ENCODE results near the gene SORBS1. TPM values are rescaled to one million over a fixed set of nuclear protein-coding genes. Genes with fewer than 3 reads are reported as not detected.

The SORBS1 gene
- total RNA-seq, 2 donors from 2014 or later, result 17.6 to 150 TPM

DNA sequence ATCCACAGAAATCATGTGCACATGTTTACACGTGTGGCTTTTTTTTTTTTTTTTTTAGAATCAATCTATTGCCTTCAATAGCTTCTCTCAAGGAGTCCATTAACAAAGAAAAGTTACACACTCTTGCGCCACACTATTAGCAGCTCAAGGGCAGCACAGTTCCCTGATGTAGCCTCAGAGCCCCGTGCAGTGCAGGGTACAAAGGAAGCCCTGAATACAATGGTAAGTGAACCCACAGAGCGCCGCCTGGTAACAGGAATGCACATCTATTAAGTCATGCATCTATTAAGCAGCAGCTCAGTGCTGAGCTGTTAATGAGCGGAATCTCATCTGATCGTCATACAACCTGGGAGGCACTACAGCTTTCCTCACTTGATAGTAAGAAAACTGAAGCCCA lies 156.7 kb downstream of the SORBS1 start:
- intact Hi-C loops (cut with DNase I), result no loop called here
- Histone ChIP-seq H3K27ac (no peak overlapping the region), H3K9ac (ENCODE audit: low read depth in 2 of 2, low read length in 2 of 2) (no peak overlapping the region), H3K4me3 (no peak overlapping the region), H3K9me3 (no peaks in the 10 kb centered on the region), H3K27me3 (no peaks in the 10 kb centered on the region), H3K36me3 (no peaks in the 10 kb centered on the region), H3K4me1 (peaks cover 3% of the 10 kb centered on the region)
- TF ChIP-seq, protein P1, sequence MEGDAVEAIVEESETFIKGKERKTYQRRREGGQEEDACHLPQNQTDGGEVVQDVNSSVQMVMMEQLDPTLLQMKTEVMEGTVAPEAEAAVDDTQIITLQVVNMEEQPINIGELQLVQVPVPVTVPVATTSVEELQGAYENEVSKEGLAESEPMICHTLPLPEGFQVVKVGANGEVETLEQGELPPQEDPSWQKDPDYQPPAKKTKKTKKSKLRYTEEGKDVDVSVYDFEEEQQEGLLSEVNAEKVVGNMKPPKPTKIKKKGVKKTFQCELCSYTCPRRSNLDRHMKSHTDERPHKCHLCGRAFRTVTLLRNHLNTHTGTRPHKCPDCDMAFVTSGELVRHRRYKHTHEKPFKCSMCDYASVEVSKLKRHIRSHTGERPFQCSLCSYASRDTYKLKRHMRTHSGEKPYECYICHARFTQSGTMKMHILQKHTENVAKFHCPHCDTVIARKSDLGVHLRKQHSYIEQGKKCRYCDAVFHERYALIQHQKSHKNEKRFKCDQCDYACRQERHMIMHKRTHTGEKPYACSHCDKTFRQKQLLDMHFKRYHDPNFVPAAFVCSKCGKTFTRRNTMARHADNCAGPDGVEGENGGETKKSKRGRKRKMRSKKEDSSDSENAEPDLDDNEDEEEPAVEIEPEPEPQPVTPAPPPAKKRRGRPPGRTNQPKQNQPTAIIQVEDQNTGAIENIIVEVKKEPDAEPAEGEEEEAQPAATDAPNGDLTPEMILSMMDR (IDR thresholded peaks at IDR 0.05), result no peak
- no peak for DNase-seq

DNA sequence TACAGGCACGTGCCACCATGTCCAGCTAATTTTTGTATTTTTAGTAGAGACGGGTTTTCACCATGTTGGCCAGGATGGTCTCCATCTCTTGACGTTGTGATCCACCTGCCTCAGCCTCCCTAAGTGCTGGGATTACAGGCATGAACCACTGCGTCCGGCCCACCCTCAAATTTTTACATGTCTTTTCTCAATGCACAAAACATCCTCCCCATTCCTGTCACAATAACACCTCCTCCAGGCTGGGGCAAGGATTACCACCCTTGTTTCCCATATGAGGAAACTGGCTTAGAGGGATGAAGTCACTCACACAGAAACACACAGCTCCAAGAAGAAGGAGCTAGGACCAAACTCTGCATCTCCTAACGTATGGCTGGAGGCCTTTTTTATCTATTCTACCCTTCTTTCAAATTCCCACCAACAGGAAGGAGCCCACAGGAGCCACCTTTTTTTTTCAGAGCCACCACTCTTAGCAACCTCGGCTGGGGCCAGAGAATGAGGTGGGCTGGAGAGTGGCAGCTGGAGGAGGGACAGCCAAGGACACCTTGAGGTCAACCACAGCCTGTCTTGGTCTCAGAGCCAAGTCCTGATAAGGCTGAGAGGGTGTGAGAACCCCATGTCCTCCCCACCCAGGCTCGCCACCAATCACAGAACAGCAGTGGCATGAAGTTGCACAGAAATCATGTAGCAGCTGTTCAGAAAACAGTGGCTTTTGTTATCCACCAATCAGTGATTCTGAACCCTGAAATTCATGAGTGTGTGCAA lies 157.3 kb downstream of the SORBS1 start:
- H3K27me3 ChIP-seq, result no peaks in the 10 kb centered on the region
- no peak overlapping the region for H3K9ac ChIP-seq (ENCODE audit: low read depth in 2 of 2, low read length in 2 of 2)
- H3K4me1 ChIP-seq, result no peaks in the 10 kb centered on the region
- H3K9me3 ChIP-seq, result no peaks in the 10 kb centered on the region
- no peak overlapping the region for H3K27ac ChIP-seq
- no peak overlapping the region for H3K4me3 ChIP-seq
- DNase-seq, result no peak
- H3K36me3 ChIP-seq, result no peaks in the 10 kb centered on the region
- TF ChIP-seq, protein P1 (IDR thresholded peaks at IDR 0.05), result no peak
- intact Hi-C loops (cut with DNase I), result no loop called here

DNA sequence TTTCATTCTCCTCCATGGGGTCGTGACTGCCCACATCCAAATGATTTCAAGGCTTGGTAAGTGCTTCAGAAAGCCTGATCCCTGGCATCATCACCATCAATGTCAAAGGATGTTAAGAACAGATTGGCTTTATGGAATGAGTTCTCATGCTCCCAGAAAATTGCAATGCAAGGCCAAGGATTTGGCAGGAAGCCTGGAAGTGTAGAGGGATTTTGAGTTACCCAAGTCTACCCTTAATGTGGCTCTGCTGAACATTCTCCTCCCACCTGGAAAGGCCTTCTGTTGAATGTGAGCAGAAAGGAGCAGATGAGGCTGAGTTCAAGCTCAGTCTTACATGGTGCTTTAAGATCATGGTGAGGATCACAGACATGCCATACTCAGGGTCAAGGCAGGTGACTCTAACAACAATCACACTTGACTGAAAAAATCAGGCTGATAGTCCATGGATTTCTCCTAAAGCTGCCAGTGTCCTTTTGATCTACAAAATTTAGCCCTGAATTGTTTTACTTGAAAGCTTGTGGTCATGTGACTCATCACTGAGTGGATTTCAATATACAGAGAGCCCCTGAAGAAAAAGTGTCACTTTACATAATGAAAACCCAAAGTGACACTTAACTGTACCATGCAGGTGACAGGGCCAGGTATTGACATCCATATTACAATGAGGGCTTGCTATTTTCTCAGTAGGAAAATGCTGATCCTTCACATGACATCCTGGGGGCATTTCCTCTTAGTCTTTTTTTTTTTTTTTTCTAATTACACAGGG lies 159.3 kb downstream of the SORBS1 start:
- Histone ChIP-seq H3K36me3 (peaks cover 5% of the 10 kb centered on the region), H3K27me3 (no peaks in the 10 kb centered on the region), H3K4me3 (no peak overlapping the region), H3K9me3 (no peaks in the 10 kb centered on the region), H3K27ac (no peak overlapping the region), H3K9ac (ENCODE audit: low read depth in 2 of 2, low read length in 2 of 2) (no peak overlapping the region), H3K4me1 (no peaks in the 10 kb centered on the region)
- DNase-seq, result no peak
- TF ChIP-seq, protein P1 (IDR thresholded peaks at IDR 0.05), result no peak
- intact Hi-C loops (cut with DNase I), result no loop called here

DNA sequence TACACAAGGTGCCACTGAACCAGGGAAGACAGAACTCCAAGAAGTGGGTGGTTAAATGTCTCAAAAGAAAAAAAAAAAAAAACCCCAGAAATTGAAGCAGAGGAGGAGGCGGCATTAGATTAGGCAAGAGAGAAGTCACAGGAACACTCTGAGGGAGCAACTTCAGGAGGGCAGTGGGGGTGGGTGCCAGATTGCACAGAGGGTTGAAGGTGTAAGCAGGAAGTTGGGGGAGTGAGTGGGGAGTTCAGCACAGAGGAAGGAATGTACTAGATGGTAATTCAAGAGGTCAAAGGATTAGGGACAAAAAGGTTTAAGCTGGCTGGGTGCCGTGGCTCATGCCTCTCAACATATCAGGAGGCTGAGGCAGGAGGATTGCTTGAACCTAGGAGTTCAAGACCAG lies 160.4 kb downstream of the SORBS1 start:
- Histone ChIP-seq H3K27me3 (no peaks in the 10 kb centered on the region), H3K27ac (no peak overlapping the region), H3K4me3 (no peak overlapping the region), H3K9me3 (no peaks in the 10 kb centered on the region), H3K4me1 (no peaks in the 10 kb centered on the region), H3K9ac (ENCODE audit: low read depth in 2 of 2, low read length in 2 of 2) (no peak overlapping the region), H3K36me3 (peaks cover 5% of the 10 kb centered on the region)
- TF ChIP-seq, protein P1 (IDR thresholded peaks at IDR 0.05), result no peak
- intact Hi-C loops (cut with DNase I), result no loop called here
- no peak for DNase-seq

DNA sequence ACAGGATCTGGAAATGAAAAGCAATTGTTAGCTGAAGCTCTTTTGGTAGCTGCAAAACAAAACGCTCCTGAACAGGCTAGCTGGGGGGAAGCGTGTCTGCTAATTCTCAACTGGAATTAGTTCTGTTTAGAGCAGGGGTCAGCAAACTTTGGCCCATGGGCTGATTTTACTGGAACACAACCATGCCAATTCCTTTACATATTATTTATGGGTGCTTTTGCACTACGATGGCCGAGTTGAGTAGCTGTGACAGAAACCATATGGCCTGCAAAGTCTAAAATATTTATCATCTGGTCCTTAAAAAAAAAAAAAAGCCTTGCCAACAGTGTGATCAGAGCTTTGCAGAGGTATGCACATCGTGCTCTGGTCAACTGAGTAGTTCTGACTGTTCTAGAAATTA lies 162.0 kb downstream of the SORBS1 start:
- Histone ChIP-seq H3K4me3 (no peak overlapping the region), H3K27me3 (no peaks in the 10 kb centered on the region), H3K36me3 (peaks cover 5% of the 10 kb centered on the region), H3K9me3 (no peaks in the 10 kb centered on the region), H3K4me1 (no peaks in the 10 kb centered on the region), H3K9ac (ENCODE audit: low read depth in 2 of 2, low read length in 2 of 2) (no peak overlapping the region), H3K27ac (no peak overlapping the region)
- DNase-seq, result no peak
- TF ChIP-seq, protein P1 (IDR thresholded peaks at IDR 0.05), result no peak
- intact Hi-C loops (cut with DNase I), result no loop called here

Measured in colonic mucosa (tissue), 4 donors.